Fibroblast of lung (primary cell): ENCODE results near the gene LARP1. TPM values are rescaled to one million over a fixed set of nuclear protein-coding genes. Genes with fewer than 3 reads are reported as not detected.
A peak's percentile ranks its signal among the peaks of the same experiment; 100 is the strongest.

Experiments used
- DNase-seq, 2 donors: peaks; one replicate each; pipeline versions ENCODE4 v3.0.0 to v3.0.0-alpha.2; 2010; ENCODE audit warnings: low read depth in 2 of 2
- H2AFZ ChIP-seq: 2 replicates; pipeline ENCODE4 v1.5.1; 2012; ENCODE audit warnings: low read length, control low read depth, inconsistent platforms
- H3K27ac ChIP-seq: 2 replicates; pipeline ENCODE4 v1.5.1; 2011; ENCODE audit warnings: low read length, control low read depth; ENCODE audit not compliant: insufficient read depth
- H3K27me3 ChIP-seq: 2 replicates; pipeline ENCODE4 v1.5.1; 2011; ENCODE audit warnings: mild to moderate bottlenecking, low read length; ENCODE audit not compliant: control insufficient read depth, insufficient read depth
- H3K36me3 ChIP-seq: 2 replicates; pipeline ENCODE4 v1.5.1; 2011; ENCODE audit warnings: low read length; ENCODE audit not compliant: control insufficient read depth, insufficient read depth
- H3K4me1 ChIP-seq: 2 replicates; pipeline ENCODE4 v1.5.1; 2011; ENCODE audit warnings: low read length; ENCODE audit not compliant: control insufficient read depth, insufficient read depth; ENCODE audit errors: extremely low read depth
- H3K4me2 ChIP-seq: 2 replicates; pipeline ENCODE4 v1.5.1; 2011; ENCODE audit warnings: low read length, control low read depth; ENCODE audit not compliant: insufficient read depth; ENCODE audit errors: extremely low read depth
- H3K4me3 ChIP-seq, 4 experiments: fragments of 200-600 bp in 1 of 4; sonication (generic) in 1 of 4; replicated peaks in 1 of 4; 2 replicates each; pipeline ENCODE4 v1.5.1; 2011 to 2016; ENCODE audit warnings: low read length in 4 of 4, low read depth in 3 of 4, mild to moderate bottlenecking in 3 of 4, control low read depth in 2 of 4, inconsistent platforms in 1 of 4, mixed read lengths in 1 of 4; ENCODE audit not compliant: insufficient read depth in 1 of 4; ENCODE audit errors: control extremely low read depth in 1 of 4
- H3K79me2 ChIP-seq: 2 replicates; pipeline ENCODE4 v1.5.1; 2012; ENCODE audit warnings: mild to moderate bottlenecking, low read length, inconsistent platforms; ENCODE audit not compliant: control insufficient read depth, insufficient read depth
- H3K9ac ChIP-seq: 2 replicates; pipeline ENCODE4 v1.5.1; 2011; ENCODE audit warnings: mild to moderate bottlenecking, low read length, control low read depth; ENCODE audit not compliant: insufficient read depth
- H3K9me3 ChIP-seq: 2 replicates; pipeline ENCODE4 v1.5.1; 2012; ENCODE audit warnings: low read depth, low read length; ENCODE audit not compliant: control insufficient read depth, insufficient read depth
- H4K20me1 ChIP-seq: 2 replicates; pipeline ENCODE4 v1.5.1; 2011; ENCODE audit warnings: low read length; ENCODE audit not compliant: control insufficient read depth, insufficient read depth; ENCODE audit errors: extremely low read depth
- EZH2 ChIP-seq: IDR thresholded peaks from 2 replicates; pipeline ENCODE4 v1.5.1; 2012; ENCODE audit warnings: low read length, control low read depth, mild to moderate bottlenecking; ENCODE audit errors: missing control alignments
- polyA plus RNA-seq, 2 donors: library from polyadenylated mRNA; depleted of rRNA in 1 of 2; stranded (reverse) in 1 of 2; unstranded in 1 of 2; fragments of >200 nt; gene quantifications; 2 replicates each; pipeline ENCODE4 v1.2.1, GENCODE V29; 2011 to 2012; ENCODE audit warnings: missing spikeins in 1 of 2
- total RNA-seq: library from RNA; depleted of rRNA; stranded (reverse); fragments of >200 nt; gene quantifications from 2 replicates; pipeline ENCODE4 v1.2.1, GENCODE V29; 2014
- TF ChIP-seq, protein P1 (sequence below), 2 donors: IDR thresholded peaks in 1 of 2; conservative IDR thresholded peaks in 1 of 2; 1 replicate in 1 of 2; 2 replicates in 1 of 2; pipeline ENCODE4 v1.5.1; 2011 to 2012; ENCODE audit warnings: low read length in 2 of 2, control low read depth in 1 of 2, inconsistent platforms in 1 of 2, low read depth in 1 of 2, mild to moderate bottlenecking in 1 of 2

Gene LARP1
- total and polyA plus RNA-seq, 2 donors (not counting 1 experiment from before 2014, with no cell fraction given): 51.0 to 81.3 TPM

DNA sequence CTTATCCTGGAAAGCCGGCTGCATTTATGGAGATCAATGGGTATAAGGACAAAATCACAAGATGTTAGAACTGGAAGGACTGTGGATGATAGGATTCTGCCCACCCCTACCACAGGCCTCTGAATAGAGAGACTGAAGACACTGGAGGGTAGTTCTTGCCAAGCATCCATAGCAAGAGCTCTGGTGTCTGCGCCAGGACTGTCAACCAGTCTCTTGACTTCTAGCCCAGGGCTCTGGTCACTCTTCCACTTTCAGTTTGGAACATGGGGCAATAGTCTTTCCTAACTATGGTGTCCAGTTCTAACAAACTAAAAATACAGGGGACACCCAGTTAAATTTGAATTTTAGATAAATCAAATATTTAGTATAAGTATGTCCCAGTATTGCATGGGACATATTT is 23.4 kb downstream of the LARP1 start:
- peaks cover 7% of the 10 kb centered on the region for H3K4me1 ChIP-seq
- H3K4me2 ChIP-seq: peak overlapping the region; percentile 1
- no peak overlapping the region for H3K9ac ChIP-seq
- no peak for TF ChIP-seq EZH2
- TF ChIP-seq, protein P1, sequence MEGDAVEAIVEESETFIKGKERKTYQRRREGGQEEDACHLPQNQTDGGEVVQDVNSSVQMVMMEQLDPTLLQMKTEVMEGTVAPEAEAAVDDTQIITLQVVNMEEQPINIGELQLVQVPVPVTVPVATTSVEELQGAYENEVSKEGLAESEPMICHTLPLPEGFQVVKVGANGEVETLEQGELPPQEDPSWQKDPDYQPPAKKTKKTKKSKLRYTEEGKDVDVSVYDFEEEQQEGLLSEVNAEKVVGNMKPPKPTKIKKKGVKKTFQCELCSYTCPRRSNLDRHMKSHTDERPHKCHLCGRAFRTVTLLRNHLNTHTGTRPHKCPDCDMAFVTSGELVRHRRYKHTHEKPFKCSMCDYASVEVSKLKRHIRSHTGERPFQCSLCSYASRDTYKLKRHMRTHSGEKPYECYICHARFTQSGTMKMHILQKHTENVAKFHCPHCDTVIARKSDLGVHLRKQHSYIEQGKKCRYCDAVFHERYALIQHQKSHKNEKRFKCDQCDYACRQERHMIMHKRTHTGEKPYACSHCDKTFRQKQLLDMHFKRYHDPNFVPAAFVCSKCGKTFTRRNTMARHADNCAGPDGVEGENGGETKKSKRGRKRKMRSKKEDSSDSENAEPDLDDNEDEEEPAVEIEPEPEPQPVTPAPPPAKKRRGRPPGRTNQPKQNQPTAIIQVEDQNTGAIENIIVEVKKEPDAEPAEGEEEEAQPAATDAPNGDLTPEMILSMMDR (conservative IDR thresholded peaks at IDR 0.05 in 1 of 2, IDR thresholded peaks at IDR 0.05 in 1 of 2; ENCODE audit: low read depth in 1 of 2, low read length in 2 of 2): no peak
- H3K27ac ChIP-seq: peak overlapping the region; percentile 24
- H4K20me1 ChIP-seq: peaks cover 5% of the 10 kb centered on the region
- H3K36me3 ChIP-seq: no peaks in the 10 kb centered on the region
- H3K9me3 ChIP-seq: no peaks in the 10 kb centered on the region
- H3K27me3 ChIP-seq: no peaks in the 10 kb centered on the region
- H3K79me2 ChIP-seq: peaks cover 94% of the 10 kb centered on the region
- H2AFZ ChIP-seq: no peak overlapping the region
- H3K4me3 ChIP-seq: no peak overlapping the region
- DNase-seq: peak in 1 of 2 donors; percentile 22

DNA sequence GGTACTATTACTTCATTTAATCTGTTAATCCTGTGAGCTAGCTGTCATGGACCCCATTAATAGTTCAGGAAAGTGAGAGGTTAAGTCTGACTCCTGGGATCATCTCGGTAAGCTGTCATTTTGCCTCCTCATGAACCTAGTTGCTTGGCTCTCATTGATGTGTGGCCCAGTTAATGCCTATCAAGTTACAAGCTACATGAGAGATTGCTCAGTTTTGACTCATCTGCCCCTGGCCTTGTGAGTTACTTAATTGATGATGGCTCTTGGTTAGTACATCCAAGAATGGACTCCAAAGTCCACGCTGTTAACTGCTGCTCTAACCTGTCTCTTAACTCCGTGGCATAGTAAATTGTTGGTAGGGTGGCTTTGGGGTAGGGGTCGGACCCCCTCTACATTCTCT is 23.9 kb downstream of the LARP1 start:
- no peaks in the 10 kb centered on the region for H3K27me3 ChIP-seq
- H3K4me1 ChIP-seq: peaks cover 7% of the 10 kb centered on the region
- peak overlapping the region; percentile 11 for H3K4me2 ChIP-seq
- peak; percentile 80 to 91 for DNase-seq
- no peak overlapping the region for H3K9ac ChIP-seq
- peaks cover 5% of the 10 kb centered on the region for H4K20me1 ChIP-seq
- no peaks in the 10 kb centered on the region for H3K36me3 ChIP-seq
- H3K27ac ChIP-seq: peak overlapping the region; percentile 24
- no peak overlapping the region for H2AFZ ChIP-seq
- no peak overlapping the region for H3K4me3 ChIP-seq
- TF ChIP-seq, protein P1 (conservative IDR thresholded peaks at IDR 0.05 in 1 of 2, IDR thresholded peaks at IDR 0.05 in 1 of 2; ENCODE audit: low read depth in 1 of 2, low read length in 2 of 2): no peak
- no peak for TF ChIP-seq EZH2
- H3K9me3 ChIP-seq: no peaks in the 10 kb centered on the region
- H3K79me2 ChIP-seq: peaks cover 94% of the 10 kb centered on the region

DNA sequence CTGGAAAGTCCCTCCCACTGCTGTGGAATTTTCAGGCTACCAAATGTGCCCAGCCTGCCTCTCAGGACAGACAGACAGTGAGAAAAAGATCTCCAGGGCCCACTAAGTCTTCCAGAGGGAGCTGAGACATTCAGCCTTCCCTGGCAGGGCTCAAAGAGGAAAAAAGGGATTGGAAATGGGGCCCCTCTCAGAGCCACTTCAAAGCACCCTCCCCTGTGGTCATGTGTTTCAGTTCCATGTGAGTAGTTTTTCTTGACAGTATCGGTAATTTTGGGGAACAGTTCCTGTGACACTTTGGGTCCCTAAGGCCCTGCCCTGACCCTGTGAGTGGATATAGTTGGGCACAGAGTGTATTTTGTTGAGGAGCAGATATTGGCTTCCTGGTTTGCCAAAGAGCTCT is 25.0 kb downstream of the LARP1 start:
- H3K9ac ChIP-seq: no peak overlapping the region
- H3K9me3 ChIP-seq: no peaks in the 10 kb centered on the region
- no peak overlapping the region for H3K4me2 ChIP-seq
- H3K36me3 ChIP-seq: no peaks in the 10 kb centered on the region
- H3K27me3 ChIP-seq: no peaks in the 10 kb centered on the region
- peaks cover 94% of the 10 kb centered on the region for H3K79me2 ChIP-seq
- no peaks in the 10 kb centered on the region for H4K20me1 ChIP-seq
- DNase-seq: no peak
- H3K4me1 ChIP-seq: peaks cover 7% of the 10 kb centered on the region
- H3K27ac ChIP-seq: no peak overlapping the region
- no peak overlapping the region for H2AFZ ChIP-seq
- TF ChIP-seq, protein P1 (conservative IDR thresholded peaks at IDR 0.05 in 1 of 2, IDR thresholded peaks at IDR 0.05 in 1 of 2; ENCODE audit: low read depth in 1 of 2, low read length in 2 of 2): no peak
- TF ChIP-seq EZH2: no peak
- no peak overlapping the region for H3K4me3 ChIP-seq
